ENCODE measurements around the gene PTPN3.

Gene PTPN3

GRCh38 chr9:109537288-109537687 lies 39.2 kb upstream of the PTPN3 start:
- H3K9me3 ChIP-seq (ENCODE audit: control insufficient read depth, low read length) = peaks cover under 1% of the 10 kb centered on the region
- no peaks in the 10 kb centered on the region for H3K36me3 ChIP-seq (ENCODE audit: control insufficient read depth in 1 of 2, insufficient read depth in 2 of 2, low read depth in 1 of 2, low read length in 2 of 2)
- no peaks in the 10 kb centered on the region for H3K79me1 ChIP-seq (replicated peaks; ENCODE audit: low read length, poor library complexity, severe bottlenecking)
- no peak overlapping the region for H2BK15ac ChIP-seq (ENCODE audit: low read depth, poor library complexity, severe bottlenecking)
- no peak overlapping the region for H2AK5ac ChIP-seq (ENCODE audit: low read length, severe bottlenecking)
- H2BK120ac ChIP-seq (ENCODE audit: low read depth, low read length) = no peak overlapping the region
- no peak overlapping the region for H3K4ac ChIP-seq (ENCODE audit: low read depth in 1 of 2, low read length in 2 of 2)
- H2BK5ac ChIP-seq (ENCODE audit: low read depth, low read length, poor library complexity, severe bottlenecking) = no peak overlapping the region
- no peak overlapping the region for H4K91ac ChIP-seq (ENCODE audit: low read length)
- H3K27me3 ChIP-seq (ENCODE audit: control insufficient read depth in 1 of 2, insufficient read depth in 1 of 2, low read length in 2 of 2) = peaks cover 24 to 57% of the 10 kb centered on the region in 2 experiments
- no peak overlapping the region for H4K8ac ChIP-seq (ENCODE audit: low read length)
- H2AFZ ChIP-seq (ENCODE audit: low read depth, low read length) = no peak overlapping the region
- no peaks in the 10 kb centered on the region for H3K4me1 ChIP-seq (ENCODE audit: control insufficient read depth, insufficient read depth, low read depth, low read length)
- no peak overlapping the region for H3K4me3 ChIP-seq (ENCODE audit: insufficient read depth in 1 of 2, low read depth in 1 of 2, low read length in 2 of 2)
- H2BK12ac ChIP-seq (ENCODE audit: low read length in 2 of 2) = no peak overlapping the region
- H3K23ac ChIP-seq (ENCODE audit: low read length in 2 of 2) = no peak overlapping the region
- WGBS = 64% methylated on average over 5 of the region's 6 CpGs
- H3K9ac ChIP-seq (ENCODE audit: low read length) = no peak overlapping the region
- H3K27ac ChIP-seq (ENCODE audit: low read length, poor library complexity, severe bottlenecking) = no peak overlapping the region
- no peak overlapping the region for H3K4me2 ChIP-seq (ENCODE audit: low read length, poor library complexity, severe bottlenecking)
- no peak for DNase-seq
- no peak overlapping the region for H3K18ac ChIP-seq (ENCODE audit: low read depth in 1 of 2, low read length in 2 of 2)
- H3K14ac ChIP-seq (ENCODE audit: low read length in 2 of 2) = no peak overlapping the region

GRCh38 chr9:109536859-109537258 lies 38.8 kb upstream of the PTPN3 start:
- H3K4ac ChIP-seq (ENCODE audit: low read depth in 1 of 2, low read length in 2 of 2) = no peak overlapping the region
- H3K79me1 ChIP-seq (replicated peaks; ENCODE audit: low read length, poor library complexity, severe bottlenecking) = no peaks in the 10 kb centered on the region
- no peak overlapping the region for H2AK5ac ChIP-seq (ENCODE audit: low read length, severe bottlenecking)

GRCh38 chr9:109535365-109535764 lies 37.3 kb upstream of the PTPN3 start:
- Histone ChIP-seq H4K91ac (ENCODE audit: low read length) (no peak overlapping the region), H2BK12ac (ENCODE audit: low read length in 2 of 2) (no peak overlapping the region)

More at GRCh38 chr9:109536859-109537258, 38.8 kb upstream of the PTPN3 start:
- H3K36me3 ChIP-seq (ENCODE audit: control insufficient read depth in 1 of 2, insufficient read depth in 2 of 2, low read depth in 1 of 2, low read length in 2 of 2) = no peaks in the 10 kb centered on the region
- no peak overlapping the region for H3K23ac ChIP-seq (ENCODE audit: low read length in 2 of 2)
- H4K8ac ChIP-seq (ENCODE audit: low read length) = no peak overlapping the region
- H3K27ac ChIP-seq (ENCODE audit: low read length, poor library complexity, severe bottlenecking) = no peak overlapping the region
- H2AFZ ChIP-seq (ENCODE audit: low read depth, low read length) = no peak overlapping the region
- H2BK15ac ChIP-seq (ENCODE audit: low read depth, poor library complexity, severe bottlenecking) = no peak overlapping the region
- peaks cover 26 to 61% of the 10 kb centered on the region in 2 experiments for H3K27me3 ChIP-seq (ENCODE audit: control insufficient read depth in 1 of 2, insufficient read depth in 1 of 2, low read length in 2 of 2)
- H3K4me2 ChIP-seq (ENCODE audit: low read length, poor library complexity, severe bottlenecking) = no peak overlapping the region
- no peak overlapping the region for H4K91ac ChIP-seq (ENCODE audit: low read length)
- 76% methylated on average over 2 of the region's 3 CpGs for WGBS
- H3K9ac ChIP-seq (ENCODE audit: low read length) = no peak overlapping the region
- H3K9me3 ChIP-seq (ENCODE audit: control insufficient read depth, low read length) = no peaks in the 10 kb centered on the region
- H3K14ac ChIP-seq (ENCODE audit: low read length in 2 of 2) = no peak overlapping the region
- DNase-seq = no peak
- no peak overlapping the region for H3K4me3 ChIP-seq (ENCODE audit: insufficient read depth in 1 of 2, low read depth in 1 of 2, low read length in 2 of 2)
- H2BK12ac ChIP-seq (ENCODE audit: low read length in 2 of 2) = no peak overlapping the region
- H3K4me1 ChIP-seq (ENCODE audit: control insufficient read depth, insufficient read depth, low read depth, low read length) = no peaks in the 10 kb centered on the region
- no peak overlapping the region for H2BK120ac ChIP-seq (ENCODE audit: low read depth, low read length)
- no peak overlapping the region for H2BK5ac ChIP-seq (ENCODE audit: low read depth, low read length, poor library complexity, severe bottlenecking)
- no peak overlapping the region for H3K18ac ChIP-seq (ENCODE audit: low read depth in 1 of 2, low read length in 2 of 2)

GRCh38 chr9:109534151-109534550 lies 36.0 kb upstream of the PTPN3 start:
- Histone ChIP-seq H3K18ac (ENCODE audit: low read depth in 1 of 2, low read length in 2 of 2) (no peak overlapping the region), H2BK120ac (ENCODE audit: low read depth, low read length) (no peak overlapping the region), H2BK5ac (ENCODE audit: low read depth, low read length, poor library complexity, severe bottlenecking) (no peak overlapping the region), H3K79me1 (replicated peaks; ENCODE audit: low read length, poor library complexity, severe bottlenecking) (no peaks in the 10 kb centered on the region), H2BK15ac (ENCODE audit: low read depth, poor library complexity, severe bottlenecking) (no peak overlapping the region), H2AFZ (ENCODE audit: low read depth, low read length) (no peak overlapping the region), H3K27me3 (ENCODE audit: control insufficient read depth in 1 of 2, insufficient read depth in 1 of 2, low read length in 2 of 2) (peaks cover 31 to 70% of the 10 kb centered on the region in 2 experiments), H3K9me3 (ENCODE audit: control insufficient read depth, low read length) (no peaks in the 10 kb centered on the region), H3K4ac (ENCODE audit: low read depth in 1 of 2, low read length in 2 of 2) (no peak overlapping the region), H4K8ac (ENCODE audit: low read length) (no peak overlapping the region), H3K4me3 (ENCODE audit: insufficient read depth in 1 of 2, low read depth in 1 of 2, low read length in 2 of 2) (no peak overlapping the region), H2BK12ac (ENCODE audit: low read length in 2 of 2) (no peak overlapping the region), H3K14ac (ENCODE audit: low read length in 2 of 2) (no peak overlapping the region), H3K4me2 (ENCODE audit: low read length, poor library complexity, severe bottlenecking) (no peak overlapping the region), H3K27ac (ENCODE audit: low read length, poor library complexity, severe bottlenecking) (no peak overlapping the region), H3K9ac (ENCODE audit: low read length) (no peak overlapping the region), H4K91ac (ENCODE audit: low read length) (no peak overlapping the region), H2AK5ac (ENCODE audit: low read length, severe bottlenecking) (no peak overlapping the region), H3K23ac (ENCODE audit: low read length in 2 of 2) (no peak overlapping the region), H3K36me3 (ENCODE audit: control insufficient read depth in 1 of 2, insufficient read depth in 2 of 2, low read depth in 1 of 2, low read length in 2 of 2) (no peaks in the 10 kb centered on the region), H3K4me1 (ENCODE audit: control insufficient read depth, insufficient read depth, low read depth, low read length) (no peaks in the 10 kb centered on the region)
- 98% methylated on average over 34 of the region's 36 CpGs for WGBS
- DNase-seq = no peak

More at GRCh38 chr9:109535365-109535764, 37.3 kb upstream of the PTPN3 start:
- no peaks in the 10 kb centered on the region for H3K4me1 ChIP-seq (ENCODE audit: control insufficient read depth, insufficient read depth, low read depth, low read length)
- no peak overlapping the region for H3K4ac ChIP-seq (ENCODE audit: low read depth in 1 of 2, low read length in 2 of 2)
- no peak overlapping the region for H2BK120ac ChIP-seq (ENCODE audit: low read depth, low read length)
- WGBS = 60% methylated on average over 6 of the region's 6 CpGs
- no peak overlapping the region for H3K14ac ChIP-seq (ENCODE audit: low read length in 2 of 2)
- H3K36me3 ChIP-seq (ENCODE audit: control insufficient read depth in 1 of 2, insufficient read depth in 2 of 2, low read depth in 1 of 2, low read length in 2 of 2) = no peaks in the 10 kb centered on the region
- no peak overlapping the region for H3K23ac ChIP-seq (ENCODE audit: low read length in 2 of 2)
- H3K79me1 ChIP-seq (replicated peaks; ENCODE audit: low read length, poor library complexity, severe bottlenecking) = no peaks in the 10 kb centered on the region
- no peak overlapping the region for H3K27ac ChIP-seq (ENCODE audit: low read length, poor library complexity, severe bottlenecking)
- no peaks in the 10 kb centered on the region for H3K9me3 ChIP-seq (ENCODE audit: control insufficient read depth, low read length)
- H2BK15ac ChIP-seq (ENCODE audit: low read depth, poor library complexity, severe bottlenecking) = no peak overlapping the region
- no peak overlapping the region for H3K4me3 ChIP-seq (ENCODE audit: insufficient read depth in 1 of 2, low read depth in 1 of 2, low read length in 2 of 2)
- H3K9ac ChIP-seq (ENCODE audit: low read length) = no peak overlapping the region
- H2BK5ac ChIP-seq (ENCODE audit: low read depth, low read length, poor library complexity, severe bottlenecking) = no peak overlapping the region
- H3K27me3 ChIP-seq (ENCODE audit: control insufficient read depth in 1 of 2, insufficient read depth in 1 of 2, low read length in 2 of 2) = peaks cover 35 to 72% of the 10 kb centered on the region in 2 experiments
- H3K4me2 ChIP-seq (ENCODE audit: low read length, poor library complexity, severe bottlenecking) = no peak overlapping the region
- no peak overlapping the region for H2AK5ac ChIP-seq (ENCODE audit: low read length, severe bottlenecking)
- DNase-seq = no peak
- H4K8ac ChIP-seq (ENCODE audit: low read length) = no peak overlapping the region
- no peak overlapping the region for H2AFZ ChIP-seq (ENCODE audit: low read depth, low read length)
- H3K18ac ChIP-seq (ENCODE audit: low read depth in 1 of 2, low read length in 2 of 2) = no peak overlapping the region
